ENCODE measurements around the gene RTL1.

Gene RTL1

DNA sequence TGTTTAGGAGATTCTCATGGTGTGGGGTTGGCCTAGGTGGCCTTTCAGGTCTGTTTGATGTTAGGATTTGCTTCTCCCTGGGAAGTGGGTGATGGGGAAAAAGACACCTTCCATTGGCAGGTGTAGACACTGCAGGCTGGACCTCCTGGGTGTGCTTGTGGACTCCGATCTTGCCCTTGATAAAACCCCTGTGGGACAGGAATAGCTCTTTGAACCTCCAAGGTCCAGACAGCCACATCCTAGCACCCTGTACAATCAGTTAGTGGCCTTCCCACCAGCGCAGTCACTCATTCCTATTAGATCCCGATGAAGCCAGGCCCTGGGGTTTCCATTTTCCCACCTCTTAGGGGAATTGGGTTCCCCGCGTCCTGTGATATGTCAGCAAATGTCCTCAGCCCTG, 49.1 kb downstream of the RTL1 start:
- peaks cover 42% of the 10 kb centered on the region for H3K4me1 ChIP-seq
- H3K36me3 ChIP-seq: no peaks in the 10 kb centered on the region
- TF ChIP-seq Cebpa-rat (IDR thresholded peaks at IDR 0.05): no peak
- no peaks in the 10 kb centered on the region for H3K9me3 ChIP-seq
- H3K27me3 ChIP-seq: no peaks in the 10 kb centered on the region; the same call in 1 of the 2 replicates
- H3K4me2 ChIP-seq: no peak overlapping the region
- H4K20me1 ChIP-seq: no peaks in the 10 kb centered on the region
- no peak overlapping the region for H3K4me3 ChIP-seq
- H3K27ac ChIP-seq: no peak overlapping the region
- no peak overlapping the region for H3K9ac ChIP-seq

DNA sequence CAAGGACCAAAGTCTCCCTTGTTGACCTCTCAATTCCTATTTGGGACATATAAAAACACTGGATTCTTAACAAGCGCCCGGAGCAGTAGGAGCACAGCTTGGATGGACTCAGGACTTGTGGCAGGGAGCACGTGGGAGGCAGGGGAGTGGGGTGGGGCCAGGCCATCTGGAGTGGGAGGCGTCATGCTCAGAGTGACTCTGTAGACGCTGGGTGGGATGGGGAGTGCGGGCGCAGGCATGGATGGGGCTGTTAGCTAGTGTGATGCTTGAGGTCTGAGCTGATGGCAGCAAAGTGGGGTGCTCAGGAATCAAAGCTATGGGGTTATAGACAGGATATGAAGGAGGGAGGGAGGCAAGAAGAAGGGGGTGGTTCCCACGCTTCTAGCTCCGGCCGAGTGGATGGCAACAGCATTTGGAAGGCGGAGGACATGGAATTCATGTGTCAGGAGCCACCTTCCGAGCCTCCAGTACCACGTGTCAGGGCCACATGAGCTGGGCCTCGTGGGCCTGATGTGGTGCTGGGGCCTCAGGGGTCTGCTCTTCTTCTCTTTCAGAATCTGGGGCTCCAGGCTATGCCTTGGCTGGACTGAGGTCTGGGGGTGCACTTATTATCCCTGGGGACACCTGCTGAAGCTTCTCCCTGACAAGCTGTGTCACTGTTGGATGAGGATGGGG, 51.4 kb downstream of the RTL1 start:
- peaks cover 47% of the 10 kb centered on the region for H3K4me1 ChIP-seq
- H3K9me3 ChIP-seq: no peaks in the 10 kb centered on the region
- no peak for TF ChIP-seq Cebpa-rat (IDR thresholded peaks at IDR 0.05)
- no peaks in the 10 kb centered on the region; the same call in 1 of the 2 replicates for H3K27me3 ChIP-seq
- no peaks in the 10 kb centered on the region for H3K36me3 ChIP-seq
- no peak overlapping the region for H3K27ac ChIP-seq
- H3K9ac ChIP-seq: no peak overlapping the region
- H3K4me3 ChIP-seq: no peak overlapping the region
- no peaks in the 10 kb centered on the region for H4K20me1 ChIP-seq
- H3K4me2 ChIP-seq: no peak overlapping the region

DNA sequence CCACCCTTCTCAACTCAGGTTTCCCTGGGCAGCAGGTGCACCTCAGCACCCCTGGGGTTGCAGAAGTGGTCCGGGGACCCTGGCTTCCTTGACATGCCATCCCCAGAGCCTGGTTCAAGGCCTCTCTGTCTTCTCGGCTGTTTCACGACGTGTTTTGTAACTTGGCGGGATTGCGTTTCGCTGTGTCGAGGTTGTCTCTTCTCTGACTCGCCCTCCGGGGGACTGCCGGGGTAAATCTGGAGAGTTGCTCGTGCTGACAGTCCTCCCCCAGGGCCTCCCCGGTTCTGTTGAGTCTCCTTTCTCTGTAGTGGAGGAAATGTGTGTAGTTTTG, 52.0 kb downstream of the RTL1 start:
- no peak for TF ChIP-seq Cebpa-rat (IDR thresholded peaks at IDR 0.05)
- Histone ChIP-seq H3K36me3 (no peaks in the 10 kb centered on the region), H3K9ac (no peak overlapping the region), H4K20me1 (no peaks in the 10 kb centered on the region), H3K9me3 (no peaks in the 10 kb centered on the region), H3K4me3 (no peak overlapping the region), H3K4me1 (peaks cover 45% of the 10 kb centered on the region), H3K27me3 (no peaks in the 10 kb centered on the region; the same call in 1 of the 2 replicates), H3K27ac (no peak overlapping the region), H3K4me2 (no peak overlapping the region)

DNA sequence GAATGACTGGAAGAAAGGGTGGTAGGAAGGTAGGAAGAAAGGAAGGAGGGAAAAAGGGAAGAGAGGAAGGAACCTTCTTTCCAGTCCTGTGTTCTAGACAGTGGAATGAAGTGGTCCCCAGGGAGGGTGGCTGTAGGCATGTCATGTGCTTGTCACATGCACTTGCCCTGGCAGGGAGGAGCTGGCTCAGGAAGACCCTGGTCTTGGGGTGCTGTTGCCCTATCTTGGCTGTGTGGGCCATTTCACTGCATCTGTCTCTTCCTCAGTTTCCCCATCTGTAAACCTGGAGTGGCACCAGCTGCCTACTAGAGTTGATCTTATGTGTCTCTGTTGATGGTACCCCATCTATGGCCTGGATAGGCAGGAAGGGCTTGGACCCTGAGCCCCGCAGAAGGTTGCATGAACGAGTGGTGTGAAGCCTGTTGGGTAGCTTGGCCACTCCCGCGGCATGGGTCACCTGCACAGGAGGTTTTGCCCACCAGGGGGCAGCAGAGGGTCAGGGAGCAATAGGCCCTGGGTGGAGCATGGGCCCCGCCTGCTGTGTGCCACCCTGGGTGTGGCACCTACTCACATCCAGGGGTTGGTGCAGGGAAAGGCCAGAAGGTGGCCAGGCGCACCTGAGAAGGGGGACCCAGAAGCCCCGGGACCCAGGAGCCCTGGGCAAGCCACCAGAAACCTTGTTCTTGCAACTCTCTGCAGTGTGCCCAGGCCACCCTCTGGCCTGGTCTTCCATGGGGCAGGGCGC, 52.5 kb downstream of the RTL1 start:
- no peak overlapping the region for H3K9ac ChIP-seq
- no peak overlapping the region for H3K4me2 ChIP-seq

DNA sequence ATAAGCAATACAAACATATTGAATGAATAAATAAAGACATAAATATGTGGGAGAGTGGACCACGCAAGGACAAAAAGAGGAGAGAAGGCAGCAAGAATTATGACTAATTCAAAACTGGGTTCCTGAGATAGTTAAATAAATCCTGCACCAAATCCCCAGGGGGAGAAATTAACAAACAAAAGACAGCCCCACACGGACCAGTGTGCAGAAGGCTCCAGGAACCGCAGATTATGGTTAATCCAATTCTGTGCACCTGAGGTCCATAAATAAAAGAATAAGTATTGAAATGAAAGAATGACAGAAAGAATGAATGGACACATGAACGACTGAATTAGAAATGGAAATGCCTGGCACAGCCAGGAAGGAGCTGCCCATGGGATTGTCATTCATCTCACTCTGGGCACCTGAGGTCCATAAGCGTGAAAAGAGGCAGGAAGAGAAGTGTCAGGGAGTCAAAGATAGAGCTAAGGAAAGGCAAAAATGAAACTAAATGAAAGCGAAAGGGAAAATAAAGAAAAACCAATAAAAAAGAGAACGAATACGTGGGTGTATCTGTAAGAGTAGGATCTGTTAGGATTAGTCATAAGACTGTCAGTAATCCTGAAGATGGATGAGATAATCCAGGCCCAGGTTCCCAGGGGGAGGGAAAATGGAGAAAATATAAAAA, 54.3 kb downstream of the RTL1 start:
- no peaks in the 10 kb centered on the region for H3K36me3 ChIP-seq
- no peaks in the 10 kb centered on the region for H3K9me3 ChIP-seq
- no peaks in the 10 kb centered on the region for H4K20me1 ChIP-seq
- H3K4me3 ChIP-seq: no peak overlapping the region
- TF ChIP-seq Cebpa-rat (IDR thresholded peaks at IDR 0.05): no peak
- peaks cover 40% of the 10 kb centered on the region for H3K4me1 ChIP-seq
- no peak overlapping the region for H3K9ac ChIP-seq
- no peaks in the 10 kb centered on the region for H3K27me3 ChIP-seq
- H3K27ac ChIP-seq: no peak overlapping the region
- peak overlapping the region; percentile 53 for H3K4me2 ChIP-seq

More for the DNA sequence above, 52.5 kb downstream of the RTL1 start:
- no peaks in the 10 kb centered on the region for H3K27me3 ChIP-seq
- H3K4me3 ChIP-seq: no peak overlapping the region
- no peak for TF ChIP-seq Cebpa-rat (IDR thresholded peaks at IDR 0.05)
- no peak overlapping the region for H3K27ac ChIP-seq
- H3K9me3 ChIP-seq: no peaks in the 10 kb centered on the region
- H3K36me3 ChIP-seq: no peaks in the 10 kb centered on the region
- no peaks in the 10 kb centered on the region for H4K20me1 ChIP-seq
- H3K4me1 ChIP-seq: peaks cover 39% of the 10 kb centered on the region

DNA sequence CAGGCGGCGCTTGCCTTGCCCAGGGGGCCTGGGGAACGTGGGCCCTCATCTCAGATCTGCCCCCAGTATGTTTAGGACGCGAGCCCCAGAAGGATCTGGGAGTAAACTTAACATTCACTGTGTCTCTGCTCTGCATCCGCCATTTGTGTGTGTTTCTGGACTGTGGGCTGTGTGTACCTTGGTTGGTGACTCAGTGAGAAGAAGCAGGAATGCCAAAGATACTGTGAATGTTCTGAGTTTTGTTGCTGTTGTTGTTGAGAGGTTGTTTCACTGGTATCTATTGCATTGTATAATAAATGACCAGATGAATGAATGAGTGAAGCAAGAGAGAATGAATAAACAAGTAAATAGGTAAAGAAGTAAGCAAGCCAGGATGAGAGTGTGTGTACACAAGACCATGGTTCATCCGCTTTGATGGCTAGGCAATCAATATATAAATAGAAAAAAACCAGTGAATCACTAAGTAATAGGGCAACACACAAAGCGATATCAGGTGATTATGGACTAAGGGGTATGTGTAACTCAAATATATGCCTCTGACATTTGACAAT, 57.1 kb downstream of the RTL1 start:
- no peak overlapping the region for H3K4me3 ChIP-seq
- peaks cover 69% of the 10 kb centered on the region for H3K4me1 ChIP-seq
- no peak overlapping the region for H3K4me2 ChIP-seq
- TF ChIP-seq Cebpa-rat (IDR thresholded peaks at IDR 0.05): no peak
- H3K9ac ChIP-seq: no peak overlapping the region
- H3K27me3 ChIP-seq: no peaks in the 10 kb centered on the region
- no peaks in the 10 kb centered on the region for H3K9me3 ChIP-seq
- no peak overlapping the region for H3K27ac ChIP-seq
- H3K36me3 ChIP-seq: no peaks in the 10 kb centered on the region
- H4K20me1 ChIP-seq: no peaks in the 10 kb centered on the region

DNA sequence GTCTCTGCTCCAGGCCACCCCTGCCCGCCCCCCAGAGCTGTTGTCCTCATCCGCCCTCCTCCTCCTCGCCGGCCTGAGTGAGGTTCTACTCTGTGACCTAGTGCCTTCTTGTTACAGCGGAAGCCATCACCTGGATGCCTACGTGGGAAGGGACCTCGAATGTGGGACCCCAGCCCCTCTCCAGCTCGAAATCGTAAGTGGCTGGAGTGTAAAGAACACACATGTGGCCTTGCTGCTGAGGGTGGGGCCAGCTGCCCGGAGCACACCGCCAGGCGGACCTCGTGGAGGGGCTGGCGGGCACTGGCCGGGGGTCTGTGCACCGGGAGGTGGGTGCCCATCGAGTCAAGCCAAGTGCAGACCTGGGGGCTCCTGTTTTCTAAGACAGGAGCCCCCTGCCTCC, 58.2 kb downstream of the RTL1 start:
- no peaks in the 10 kb centered on the region for H3K27me3 ChIP-seq
- H3K4me3 ChIP-seq: no peak overlapping the region
- no peaks in the 10 kb centered on the region for H3K36me3 ChIP-seq
- H3K4me1 ChIP-seq: peaks cover 71% of the 10 kb centered on the region
- no peak overlapping the region for H3K27ac ChIP-seq
- H3K9me3 ChIP-seq: no peaks in the 10 kb centered on the region
- H3K9ac ChIP-seq: no peak overlapping the region
- H3K4me2 ChIP-seq: no peak overlapping the region
- no peaks in the 10 kb centered on the region for H4K20me1 ChIP-seq
- TF ChIP-seq Cebpa-rat (IDR thresholded peaks at IDR 0.05): no peak

DNA sequence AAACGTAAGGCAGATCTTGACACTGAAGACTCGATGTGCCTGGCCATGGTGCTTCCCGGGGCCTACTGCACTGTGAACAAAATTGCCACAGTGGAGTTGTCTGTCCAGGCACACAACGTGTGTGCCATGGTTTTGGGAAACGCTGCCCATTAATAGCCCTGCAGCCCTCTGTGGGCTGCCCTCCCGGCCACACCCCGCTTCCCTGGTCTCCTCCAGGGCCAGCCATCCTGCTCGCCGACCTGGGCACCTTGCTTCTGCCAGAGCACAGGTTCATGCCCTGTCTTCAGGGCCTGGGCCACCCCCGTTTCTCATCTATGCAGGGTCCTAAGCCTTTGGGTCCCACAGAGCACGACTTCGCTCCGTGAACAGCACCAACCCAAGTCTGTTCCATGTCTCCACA, 58.7 kb downstream of the RTL1 start:
- H3K4me1 ChIP-seq: peaks cover 69% of the 10 kb centered on the region
- no peaks in the 10 kb centered on the region for H3K36me3 ChIP-seq
- no peaks in the 10 kb centered on the region for H3K9me3 ChIP-seq
- H3K27me3 ChIP-seq: no peaks in the 10 kb centered on the region
- no peak overlapping the region for H3K27ac ChIP-seq
- H3K4me2 ChIP-seq: no peak overlapping the region
- no peak overlapping the region for H3K4me3 ChIP-seq
- H4K20me1 ChIP-seq: no peaks in the 10 kb centered on the region
- H3K9ac ChIP-seq: no peak overlapping the region
- no peak for TF ChIP-seq Cebpa-rat (IDR thresholded peaks at IDR 0.05)

DNA sequence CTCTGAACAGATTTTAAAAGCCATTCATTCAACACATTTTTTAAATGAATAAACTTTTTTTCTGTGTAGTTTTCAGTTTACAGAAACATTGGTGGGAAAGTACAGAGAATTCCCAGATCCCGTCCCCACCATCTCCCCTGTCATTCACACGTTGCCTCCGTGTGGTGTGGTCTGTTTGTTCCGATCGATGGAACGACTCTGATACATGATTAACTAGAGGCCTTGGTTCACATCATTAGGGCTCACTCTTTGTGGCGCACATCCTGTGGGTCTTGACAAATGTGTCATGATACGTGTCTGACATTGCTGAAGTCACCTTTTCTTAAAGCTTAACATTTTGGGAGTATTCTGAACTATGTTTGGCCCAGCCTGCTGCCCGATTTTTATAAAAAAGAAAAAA, 59.1 kb downstream of the RTL1 start:
- no peaks in the 10 kb centered on the region for H3K36me3 ChIP-seq
- H3K4me1 ChIP-seq: peaks cover 65% of the 10 kb centered on the region
- TF ChIP-seq Cebpa-rat (IDR thresholded peaks at IDR 0.05): no peak
- H3K27ac ChIP-seq: no peak overlapping the region
- no peak overlapping the region for H3K9ac ChIP-seq
- no peak overlapping the region for H3K4me3 ChIP-seq
- H3K9me3 ChIP-seq: no peaks in the 10 kb centered on the region
- no peaks in the 10 kb centered on the region for H3K27me3 ChIP-seq
- no peaks in the 10 kb centered on the region for H4K20me1 ChIP-seq
- peak overlapping the region; percentile 89 for H3K4me2 ChIP-seq

DNA sequence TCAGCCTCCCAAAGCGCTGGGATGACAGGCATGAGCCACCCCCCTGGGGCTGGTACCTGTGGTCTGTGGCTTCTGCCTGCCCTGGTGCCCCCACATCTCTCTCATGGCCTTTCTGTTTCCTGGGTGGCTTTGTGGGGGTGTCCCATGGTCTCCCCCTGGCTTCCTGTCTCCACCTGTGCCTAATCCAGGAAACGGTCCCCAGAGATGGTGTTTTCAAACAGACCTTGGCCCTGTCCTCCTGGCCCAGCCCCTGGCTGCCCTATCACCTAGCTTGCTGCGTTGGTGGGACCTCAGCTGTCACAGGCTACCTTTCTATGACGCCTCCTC, 59.5 kb downstream of the RTL1 start:
- TF ChIP-seq Cebpa-rat (IDR thresholded peaks at IDR 0.05): no peak

More for the DNA sequence above, 59.5 kb downstream of the RTL1 start:
- H3K4me3 ChIP-seq: no peak overlapping the region
- no peaks in the 10 kb centered on the region for H3K27me3 ChIP-seq
- peak overlapping the region; percentile 89 for H3K4me2 ChIP-seq
- no peak overlapping the region for H3K27ac ChIP-seq
- no peak overlapping the region for H3K9ac ChIP-seq
- H3K36me3 ChIP-seq: no peaks in the 10 kb centered on the region
- no peaks in the 10 kb centered on the region for H3K9me3 ChIP-seq
- H3K4me1 ChIP-seq: peaks cover 61% of the 10 kb centered on the region
- H4K20me1 ChIP-seq: no peaks in the 10 kb centered on the region
